ENCODE measurements around the gene DMD.
"Not testable (repeated sequence)": the region's sequence is repeated elsewhere in the genome, so short reads cannot be mapped to it uniquely, and the experiment has no call there.

The DMD gene

GRCh38 chrX:33149085-33149484, 62.3 kb downstream of the DMD start:
- DNase-seq, result no peak

- DNase-seq, result no peak
Measured at GRCh38 chrX:33142331-33142730, 69.0 kb downstream of the DMD start.

DNA sequence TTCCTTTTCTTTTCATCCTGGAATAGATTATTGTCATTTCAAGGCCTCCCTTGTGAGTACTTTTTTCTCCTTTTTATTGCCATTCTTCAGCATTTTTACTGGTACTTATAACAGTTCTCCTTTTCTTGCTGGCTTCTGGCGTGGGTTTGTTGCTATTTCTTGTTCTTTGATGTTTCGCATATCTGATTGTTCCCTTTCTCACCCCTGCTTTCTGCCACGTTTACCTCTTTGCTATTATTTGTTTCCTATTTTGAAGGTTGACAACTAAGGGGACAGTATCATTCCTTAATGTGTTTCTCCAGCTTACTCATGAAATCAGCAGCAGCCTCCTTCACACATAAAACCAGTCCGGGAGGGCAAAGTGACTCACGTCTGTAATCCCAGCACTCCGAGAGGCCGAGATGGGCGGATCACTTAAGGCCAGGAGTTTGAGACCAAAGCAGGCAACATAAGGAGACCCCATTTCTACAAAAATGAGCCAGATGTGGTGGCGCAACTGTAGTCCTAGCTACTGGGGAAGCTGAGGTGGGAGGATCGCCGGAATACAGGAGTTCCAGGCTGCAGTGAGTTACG, 72.6 kb downstream of the DMD start:
- no peak for DNase-seq

- DNase-seq, result no peak
Measured at GRCh38 chrX:33134164-33134563, 77.2 kb downstream of the DMD start.

DNA sequence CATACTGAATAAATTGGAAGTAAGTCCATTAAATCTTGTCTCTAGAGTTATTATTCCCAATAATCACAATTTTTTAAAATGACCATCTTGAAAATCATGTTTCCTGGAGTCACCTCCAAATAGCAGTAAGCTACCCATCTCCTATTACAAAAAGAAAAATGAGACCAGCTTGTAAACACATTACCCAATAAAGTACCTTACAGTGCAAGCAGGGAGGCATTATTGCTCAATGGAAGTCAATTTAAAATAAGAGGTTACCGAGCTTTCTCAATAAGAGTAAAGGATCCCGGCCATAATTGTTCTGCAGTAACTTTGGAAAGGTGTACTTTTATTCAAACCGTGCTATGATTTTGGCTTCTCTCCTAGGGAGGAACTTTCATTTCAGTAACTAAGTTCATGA, 78.0 kb downstream of the DMD start:
- no peak for DNase-seq

DNA sequence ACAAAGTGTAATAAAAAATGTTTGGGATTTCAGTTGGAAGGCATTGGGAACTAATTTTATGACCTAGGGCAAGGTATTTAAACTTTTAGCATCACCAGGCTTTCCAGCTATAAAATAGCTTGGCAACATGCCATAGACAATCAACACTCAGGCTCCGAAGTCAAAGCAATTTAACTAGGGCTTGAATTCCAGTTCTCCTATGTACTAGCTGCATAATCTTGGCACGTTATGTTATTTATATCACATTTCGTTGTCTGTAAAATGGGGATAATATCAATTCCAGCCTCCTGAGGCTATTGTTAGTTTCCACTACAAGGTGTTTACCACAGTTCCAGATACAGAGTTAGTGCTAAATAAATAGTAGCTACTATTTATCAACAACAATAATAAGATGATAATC, 78.8 kb downstream of the DMD start:
- no peak for DNase-seq

- DNase-seq, result no peak
Measured at GRCh38 chrX:33129607-33130006, 81.7 kb downstream of the DMD start.

GRCh38 chrX:33128048-33128805, 83.1 kb downstream of the DMD start:
- DNase-seq, result no peak

DNA sequence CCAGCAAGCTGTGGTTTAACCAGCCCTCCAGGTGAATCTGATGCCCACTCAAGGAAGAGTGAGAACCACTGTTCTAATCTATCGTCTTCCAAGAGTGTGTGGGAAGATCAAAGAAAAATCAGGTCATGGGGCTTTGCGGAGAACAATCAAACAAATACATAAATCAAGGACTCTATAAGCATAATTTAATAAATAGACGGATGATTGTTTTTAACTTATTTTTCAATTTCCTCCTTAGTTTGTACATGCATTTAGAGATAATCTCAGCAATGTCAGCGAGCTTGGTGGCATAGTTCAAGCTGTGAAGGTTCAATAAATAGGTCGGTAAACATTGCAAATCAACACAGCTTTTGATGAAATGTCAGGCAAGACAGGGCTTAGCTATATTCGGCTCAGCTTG, 84.9 kb downstream of the DMD start:
- no peak for DNase-seq

GRCh38 chrX:33109858-33110257, 101.5 kb downstream of the DMD start:
- DNase-seq, result no peak

DNA sequence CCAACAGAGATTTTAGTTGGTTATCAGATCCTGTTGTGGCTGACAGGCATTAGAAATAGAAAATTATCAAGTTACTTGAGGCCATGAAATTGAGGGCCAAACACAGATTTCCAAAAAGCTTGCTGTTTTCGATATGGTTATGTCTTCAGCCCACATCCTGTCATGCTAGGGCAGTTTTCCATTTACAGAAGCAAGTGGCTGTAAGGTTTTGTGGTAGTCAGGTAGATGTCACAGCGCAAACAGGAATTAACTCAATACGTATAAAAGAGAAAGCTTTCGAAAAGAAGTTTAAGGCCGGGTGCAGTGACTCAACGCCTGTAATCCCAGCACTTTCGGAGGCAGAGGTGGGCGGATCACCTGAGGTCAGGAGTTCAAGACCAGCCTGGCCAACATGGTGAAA, 104.6 kb downstream of the DMD start:
- DNase-seq, result no peak

GRCh38 chrX:33095079-33095478, 116.3 kb downstream of the DMD start:
- no peak for DNase-seq

DNA sequence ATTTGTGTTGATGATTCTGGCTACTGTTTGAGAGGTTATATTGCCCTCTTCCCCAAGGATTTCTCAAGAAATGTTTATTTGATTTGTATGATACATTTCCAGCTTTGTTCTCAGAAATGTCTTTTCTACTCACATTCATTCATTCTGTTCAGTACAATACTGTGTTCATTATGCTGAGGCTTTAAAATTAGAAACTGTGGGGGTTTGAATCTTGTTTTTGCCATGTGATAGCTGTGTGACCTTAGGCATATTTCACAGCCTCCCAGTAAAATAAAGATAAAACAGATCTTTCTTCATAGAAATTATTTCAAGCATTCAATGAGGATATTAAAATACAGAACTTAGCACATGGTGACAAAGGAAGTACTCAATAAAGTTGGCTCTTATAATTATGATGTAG, 123.9 kb downstream of the DMD start:
- no peak for DNase-seq

DNA sequence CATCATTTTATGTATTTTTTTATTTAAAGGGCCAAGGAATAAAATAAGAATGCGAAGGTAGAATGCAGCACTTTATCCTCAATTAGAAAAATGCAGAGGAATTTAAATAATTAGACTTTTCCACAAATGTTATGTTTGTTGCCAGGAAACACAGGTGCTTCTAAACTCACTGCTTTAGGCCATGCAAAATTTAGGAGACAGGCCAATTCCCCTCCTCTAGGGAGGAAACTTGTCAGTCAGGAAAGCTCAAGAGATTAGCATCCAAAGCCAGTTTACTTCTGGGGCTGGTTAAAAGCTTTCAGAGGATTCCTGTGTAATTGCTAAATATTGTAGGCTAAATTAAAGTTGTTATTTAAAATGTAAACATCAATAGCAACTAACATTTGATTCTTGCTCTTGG, 124.5 kb downstream of the DMD start:
- no peak for DNase-seq

DNA sequence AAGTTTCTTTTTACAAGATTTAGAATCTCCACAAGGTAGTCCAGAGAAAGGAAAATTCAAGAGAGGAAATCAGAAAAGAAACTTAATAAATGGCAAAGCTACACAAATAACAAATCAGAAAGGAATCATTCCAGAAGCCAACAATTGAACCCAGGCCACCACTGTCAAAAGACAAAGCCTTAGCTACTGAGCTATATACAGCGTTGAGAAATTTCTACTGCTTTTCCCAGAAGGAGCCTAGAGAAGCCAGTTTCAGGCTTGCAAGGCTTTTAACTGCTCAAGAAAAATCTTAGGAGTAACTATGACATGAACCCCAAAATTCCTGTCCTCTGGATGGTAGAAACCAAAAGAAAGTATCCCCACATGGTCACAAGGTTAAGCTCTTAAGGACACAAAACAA, 129.0 kb downstream of the DMD start:
- DNase-seq, result no peak

DNA sequence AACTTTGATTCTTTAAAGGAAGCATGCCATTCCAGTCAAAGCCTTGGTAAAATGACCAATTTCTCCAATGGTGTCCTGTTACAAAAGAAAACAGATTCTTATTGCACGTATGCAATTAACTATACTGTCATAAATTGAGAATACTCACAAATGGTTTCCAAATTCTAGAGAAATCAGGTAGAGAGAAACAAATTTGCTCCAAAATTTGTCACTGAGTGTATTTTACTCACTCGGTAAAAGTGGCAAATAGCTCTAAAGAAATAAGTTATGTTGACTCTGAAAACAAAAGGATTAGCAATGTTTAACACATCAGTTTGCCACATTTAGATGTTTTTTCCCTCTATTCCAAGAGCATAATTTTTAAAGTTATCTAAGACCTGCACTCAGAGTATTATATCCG, 133.1 kb downstream of the DMD start:
- no peak for DNase-seq

DNA sequence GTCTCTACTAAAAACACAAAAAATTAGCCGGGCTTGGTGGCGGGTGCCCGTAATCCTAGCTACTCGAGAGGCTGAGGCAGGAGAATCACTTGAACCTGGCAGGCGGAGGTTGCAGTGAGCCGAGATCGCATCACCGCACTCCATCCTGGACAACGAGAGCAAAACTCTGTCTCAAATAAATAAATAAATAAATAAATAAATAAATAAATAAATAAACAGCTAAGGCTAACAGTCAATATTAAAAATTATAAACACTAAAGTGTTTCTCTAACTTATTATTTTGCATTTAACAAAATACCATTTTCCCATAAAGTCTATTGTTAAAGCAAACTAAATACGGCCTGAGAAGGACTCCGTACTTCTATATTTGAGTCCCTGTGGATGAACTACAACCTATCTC, 137.7 kb downstream of the DMD start:
- not testable (repeated sequence) for DNase-seq

DNA sequence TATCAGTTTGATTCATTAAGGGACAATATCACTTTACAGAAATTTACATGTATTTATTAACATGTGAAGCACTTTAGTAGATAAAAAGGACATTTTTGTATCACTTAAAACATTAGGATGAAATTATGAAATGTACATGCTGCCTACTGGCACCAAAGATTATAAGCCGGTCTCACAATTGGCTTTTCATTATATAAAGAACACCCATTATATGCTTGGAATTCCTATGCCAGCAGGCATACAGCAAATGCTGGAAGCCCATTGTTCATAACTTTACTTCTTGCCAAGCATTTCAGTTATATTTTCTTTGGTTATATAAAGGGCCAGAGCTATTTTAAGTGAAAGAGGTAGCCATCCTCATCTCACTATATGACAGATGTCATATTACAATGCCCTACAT, 145.9 kb downstream of the DMD start:
- DNase-seq, result no peak

DNA sequence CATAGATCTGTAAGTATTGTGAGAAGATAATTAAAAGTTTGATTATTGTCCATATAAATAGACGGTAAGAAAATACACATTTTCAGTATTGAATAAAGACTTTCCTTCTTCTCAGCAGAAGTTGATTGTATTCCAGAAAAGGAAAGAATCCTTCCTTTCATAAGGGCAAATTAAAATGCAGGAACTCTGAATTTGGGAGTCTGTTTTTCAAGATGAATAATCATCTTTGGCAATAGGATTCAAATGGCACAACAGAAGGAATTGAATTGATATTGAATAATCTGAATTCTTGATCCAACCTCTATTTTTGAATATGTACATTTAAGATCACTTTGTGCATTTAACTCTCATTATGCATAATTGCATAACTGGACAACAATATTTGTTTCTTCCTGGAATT, 149.3 kb downstream of the DMD start:
- no peak for DNase-seq

DNA sequence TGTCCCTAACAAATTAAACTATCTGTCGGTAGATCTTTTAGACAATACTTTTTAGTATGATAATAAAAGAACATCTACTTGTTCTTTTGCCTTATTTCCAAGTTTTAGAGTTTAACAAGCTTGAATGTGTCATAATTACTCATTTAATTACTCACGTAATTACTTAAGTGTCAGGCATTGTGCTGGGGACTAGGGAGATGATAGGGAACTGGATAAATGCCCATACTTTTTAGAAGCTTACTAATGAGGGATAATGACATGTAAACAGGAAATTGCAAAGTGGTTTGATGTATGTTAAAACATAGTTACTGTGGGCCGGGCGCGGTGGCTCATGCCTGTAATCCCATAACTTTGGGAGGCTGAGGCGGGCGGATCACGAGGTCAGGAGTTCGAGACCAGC, 158.3 kb downstream of the DMD start:
- DNase-seq, result no peak

DNA sequence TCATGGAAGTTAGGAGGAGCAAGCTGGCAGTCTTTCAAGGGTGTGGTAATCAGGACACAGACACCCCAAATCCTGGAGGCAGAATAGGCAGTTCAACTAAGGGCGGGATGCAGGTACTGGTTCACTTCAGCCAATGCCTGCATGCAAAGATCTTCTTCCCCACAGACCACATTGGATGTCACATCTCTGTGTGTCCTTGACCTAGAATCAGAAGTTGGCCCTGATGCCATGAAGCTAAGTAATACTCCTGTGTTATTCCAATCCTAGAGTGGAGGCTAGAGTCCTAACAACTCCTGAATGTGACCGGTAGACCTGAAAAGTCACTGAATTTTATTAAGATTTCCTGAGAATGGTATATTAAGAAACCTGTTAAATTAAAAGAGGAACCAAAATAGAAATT, 165.5 kb downstream of the DMD start:
- DNase-seq, result no peak

- DNase-seq, result no peak
Measured at GRCh38 chrX:33045245-33045644, 166.1 kb downstream of the DMD start.

GRCh38 chrX:33041141-33041540, 170.2 kb downstream of the DMD start:
- DNase-seq, result no peak

DNA sequence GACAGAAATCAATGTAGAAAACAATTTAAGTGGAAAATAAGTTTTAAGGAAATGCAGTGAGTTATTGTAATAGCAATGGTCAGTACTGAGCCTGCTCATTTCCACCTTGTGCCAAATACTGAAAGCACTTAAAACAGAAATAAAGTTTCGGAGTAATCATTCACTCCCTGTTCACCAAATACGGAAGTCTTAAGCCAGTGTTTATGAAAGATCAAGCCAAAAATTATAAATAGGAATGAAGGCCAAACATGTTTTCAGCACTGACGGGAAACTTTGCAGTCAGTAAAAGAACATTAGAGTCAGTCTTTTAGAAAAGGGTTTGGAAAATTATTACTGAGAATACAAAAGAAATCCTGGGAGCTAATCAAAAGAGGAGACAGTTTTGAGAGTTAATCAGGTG, 178.6 kb downstream of the DMD start:
- no peak for DNase-seq

DNA sequence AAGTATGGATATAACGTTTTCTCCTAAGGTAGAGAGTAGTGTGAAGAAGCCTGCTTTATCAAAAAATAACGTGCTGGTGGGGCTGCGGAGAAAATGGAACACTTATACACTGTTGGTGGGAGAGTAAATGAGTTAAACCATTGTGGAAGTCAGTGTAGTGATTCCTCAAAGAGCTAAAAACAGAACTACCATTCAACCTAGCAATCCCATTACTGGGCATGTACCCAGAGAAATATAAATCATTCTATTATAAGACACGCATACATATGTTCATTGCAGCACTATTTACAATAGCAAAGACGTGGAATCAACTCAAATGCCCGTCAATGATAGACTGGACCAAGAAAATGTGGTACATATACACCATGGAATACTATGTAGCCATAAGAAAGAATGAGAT, 196.4 kb downstream of the DMD start:
- DNase-seq, result no peak

Data from activated CD4-positive, alpha-beta T cell treated with anti-CD3 and anti-CD28 coated beads, Interleukin-2, amount 50 U/mL, for 4 hours (primary cell).